HFFc6 (cell line): Measurements from ENCODE around the gene HS3ST3A1. TPM values are rescaled to one million over a fixed set of nuclear protein-coding genes. Genes with fewer than 3 reads are reported as not detected.

Source experiments
- DNase-seq: peaks from one replicate; pipeline ENCODE4 v3.0.0-alpha.2; 2018
- H3K27ac Mint-ChIP-seq: 2 replicates; pipeline ENCODE4 v1.8.0; 2020; ENCODE audit warnings: mild to moderate bottlenecking, mixed read lengths
- H3K27me3 Mint-ChIP-seq: 2 replicates; pipeline ENCODE4 v1.8.0; 2021; ENCODE audit warnings: mild to moderate bottlenecking, moderate library complexity, mixed read lengths; ENCODE audit not compliant: insufficient read depth
- H3K36me3 Mint-ChIP-seq: 2 replicates; pipeline ENCODE4 v1.8.0; 2021; ENCODE audit warnings: low read depth, mixed read lengths
- H3K4me1 Mint-ChIP-seq: 2 replicates; pipeline ENCODE4 v1.8.0; 2020; ENCODE audit warnings: low read depth, mixed read lengths
- H3K4me3 Mint-ChIP-seq: 2 replicates; pipeline ENCODE4 v1.8.0; 2020; ENCODE audit warnings: mild to moderate bottlenecking, moderate library complexity, mixed read lengths
- H3K9me3 Mint-ChIP-seq: 2 replicates; pipeline ENCODE4 v1.8.0; 2020; ENCODE audit warnings: mild to moderate bottlenecking, mixed read lengths
- total RNA-seq, 6 experiments: library from RNA; stranded (reverse); fragmentation: NEBNext Ultra II Directional; extraction: Animal tissue kit (Norgen Biotek cat#: 25700); gene quantifications; 2 replicates in 1 of 6; 3 replicates in 5 of 6; pipeline ENCODE4 v1.2.3, GENCODE V29; 2021
- TF ChIP-seq, protein P1 (sequence below): fragments of 200-600 bp; sonication (generic); IDR thresholded peaks from 2 replicates; pipeline ENCODE4 v1.5.0; 2021; ENCODE audit warnings: antibody characterized with exemption, mild to moderate bottlenecking

HS3ST3A1 gene
- total RNA-seq, 6 experiments from 2014 or later, result 29.4 to 45.8 (median 36.5) TPM

DNA sequence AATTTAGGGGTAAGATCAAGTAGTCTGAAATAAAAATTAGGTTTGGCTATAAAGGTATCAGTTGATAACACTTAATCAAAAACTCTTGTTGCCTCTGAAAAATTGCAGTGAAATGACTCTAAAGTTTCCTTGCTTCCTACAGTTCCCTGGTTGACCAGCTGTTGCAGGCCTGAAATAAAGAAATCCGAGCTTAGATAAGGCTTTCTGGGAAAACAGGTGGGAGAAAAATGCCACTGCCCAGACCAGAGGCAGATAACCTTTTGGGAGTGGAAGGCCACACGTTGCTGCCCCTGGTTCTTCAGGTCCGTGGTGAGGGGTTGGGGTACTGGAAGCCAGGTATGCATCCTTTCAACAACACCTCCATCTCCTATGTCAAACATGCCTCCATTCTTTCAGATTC lies 111.3 kb downstream of the HS3ST3A1 start:
- TF ChIP-seq, protein P1, sequence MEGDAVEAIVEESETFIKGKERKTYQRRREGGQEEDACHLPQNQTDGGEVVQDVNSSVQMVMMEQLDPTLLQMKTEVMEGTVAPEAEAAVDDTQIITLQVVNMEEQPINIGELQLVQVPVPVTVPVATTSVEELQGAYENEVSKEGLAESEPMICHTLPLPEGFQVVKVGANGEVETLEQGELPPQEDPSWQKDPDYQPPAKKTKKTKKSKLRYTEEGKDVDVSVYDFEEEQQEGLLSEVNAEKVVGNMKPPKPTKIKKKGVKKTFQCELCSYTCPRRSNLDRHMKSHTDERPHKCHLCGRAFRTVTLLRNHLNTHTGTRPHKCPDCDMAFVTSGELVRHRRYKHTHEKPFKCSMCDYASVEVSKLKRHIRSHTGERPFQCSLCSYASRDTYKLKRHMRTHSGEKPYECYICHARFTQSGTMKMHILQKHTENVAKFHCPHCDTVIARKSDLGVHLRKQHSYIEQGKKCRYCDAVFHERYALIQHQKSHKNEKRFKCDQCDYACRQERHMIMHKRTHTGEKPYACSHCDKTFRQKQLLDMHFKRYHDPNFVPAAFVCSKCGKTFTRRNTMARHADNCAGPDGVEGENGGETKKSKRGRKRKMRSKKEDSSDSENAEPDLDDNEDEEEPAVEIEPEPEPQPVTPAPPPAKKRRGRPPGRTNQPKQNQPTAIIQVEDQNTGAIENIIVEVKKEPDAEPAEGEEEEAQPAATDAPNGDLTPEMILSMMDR, result no peak
- no peak for DNase-seq
- H3K27me3 Mint-ChIP-seq, result no peaks in the 10 kb centered on the region; the same call in none of the 2 replicates
- peaks cover 42% of the 10 kb centered on the region for H3K36me3 Mint-ChIP-seq
- no peaks in the 10 kb centered on the region for H3K9me3 Mint-ChIP-seq
- H3K27ac Mint-ChIP-seq, result peak overlapping the region; percentile 72; the same call in 1 of the 2 replicates
- H3K4me1 Mint-ChIP-seq, result peaks cover 55% of the 10 kb centered on the region
- peak overlapping the region; percentile 58; the same call in 1 of the 2 replicates for H3K4me3 Mint-ChIP-seq

DNA sequence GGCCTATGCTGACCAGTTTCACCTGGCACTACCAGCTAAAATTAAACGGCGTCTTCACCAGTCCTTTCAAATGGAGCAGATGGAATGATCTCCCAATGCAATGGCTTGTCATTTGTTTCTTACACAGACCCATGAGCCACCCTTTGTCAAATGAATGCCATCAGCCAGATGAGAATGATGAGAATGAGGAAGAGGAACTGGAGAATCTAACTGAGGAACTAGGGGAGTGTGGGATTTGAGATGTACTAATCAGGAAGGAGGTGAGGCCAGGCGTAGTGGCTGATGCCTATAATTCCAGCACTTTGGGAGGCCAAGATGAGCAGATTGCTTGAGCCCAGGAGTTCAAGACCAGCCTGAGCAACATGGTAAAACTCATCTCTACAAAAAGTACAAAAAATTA lies 116.4 kb downstream of the HS3ST3A1 start:
- Mint-ChIP-seq H3K4me1 (peaks cover 37% of the 10 kb centered on the region), H3K4me3 (no peak overlapping the region), H3K9me3 (peaks cover 20% of the 10 kb centered on the region), H3K36me3 (peaks cover 28% of the 10 kb centered on the region), H3K27ac (no peak overlapping the region), H3K27me3 (no peaks in the 10 kb centered on the region; the same call in none of the 2 replicates)
- DNase-seq, result no peak
- TF ChIP-seq, protein P1, result no peak

DNA sequence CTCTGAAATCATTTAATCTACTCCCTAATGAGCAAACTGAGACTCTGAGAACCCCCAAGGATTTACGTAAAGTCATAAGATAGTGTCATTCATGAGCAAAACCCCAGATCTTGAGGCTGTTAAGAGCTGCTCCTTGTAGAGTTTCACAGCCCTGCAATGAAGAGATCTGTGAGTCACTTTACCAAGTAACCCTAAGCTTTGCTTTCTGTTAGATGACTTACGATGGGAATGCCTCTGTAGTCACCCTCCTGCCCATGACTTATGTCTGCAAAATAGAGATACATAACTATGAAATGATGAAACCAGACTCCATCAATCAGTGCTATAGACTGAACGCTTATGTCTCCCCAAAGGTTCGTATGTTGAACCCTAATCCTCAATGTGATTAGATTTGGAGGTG lies 117.7 kb downstream of the HS3ST3A1 start:
- DNase-seq, result peak; percentile 75
- peak overlapping the region; percentile 75 for H3K27ac Mint-ChIP-seq
- H3K4me1 Mint-ChIP-seq, result peaks cover 28% of the 10 kb centered on the region

DNA sequence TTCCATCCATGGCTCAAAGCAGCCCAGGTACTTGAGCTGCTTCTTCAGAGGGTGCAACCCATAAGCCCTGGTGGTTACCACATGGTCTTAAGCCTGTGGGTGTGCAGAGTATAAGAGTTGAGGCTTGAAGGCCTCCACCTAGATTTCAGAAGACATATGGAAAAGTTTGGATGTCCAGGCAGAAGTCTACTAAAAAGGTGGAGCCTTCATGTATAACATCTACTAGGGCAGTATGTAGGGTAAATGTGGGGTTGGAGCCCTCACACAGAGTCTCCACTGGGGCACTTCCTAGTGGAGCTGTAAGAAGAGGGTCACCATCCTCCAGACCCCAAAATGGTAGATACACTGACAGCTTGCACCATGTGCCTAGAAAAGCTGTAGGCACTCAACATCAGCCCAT lies 120.9 kb downstream of the HS3ST3A1 start:
- DNase-seq, result no peak
- Mint-ChIP-seq H3K4me3 (no peak overlapping the region), H3K4me1 (peaks cover 49% of the 10 kb centered on the region), H3K27ac (no peak overlapping the region), H3K36me3 (peaks cover 27% of the 10 kb centered on the region), H3K9me3 (peaks cover 28% of the 10 kb centered on the region), H3K27me3 (peaks cover 2% of the 10 kb centered on the region; the same call in 1 of the 2 replicates)
- TF ChIP-seq, protein P1, result no peak

More for the DNA sequence above, 117.7 kb downstream of the HS3ST3A1 start:
- peaks cover 30% of the 10 kb centered on the region for H3K36me3 Mint-ChIP-seq
- peaks cover 28% of the 10 kb centered on the region for H3K9me3 Mint-ChIP-seq
- no peak overlapping the region for H3K4me3 Mint-ChIP-seq
- peaks cover 2% of the 10 kb centered on the region for H3K27me3 Mint-ChIP-seq
- TF ChIP-seq, protein P1, result no peak

DNA sequence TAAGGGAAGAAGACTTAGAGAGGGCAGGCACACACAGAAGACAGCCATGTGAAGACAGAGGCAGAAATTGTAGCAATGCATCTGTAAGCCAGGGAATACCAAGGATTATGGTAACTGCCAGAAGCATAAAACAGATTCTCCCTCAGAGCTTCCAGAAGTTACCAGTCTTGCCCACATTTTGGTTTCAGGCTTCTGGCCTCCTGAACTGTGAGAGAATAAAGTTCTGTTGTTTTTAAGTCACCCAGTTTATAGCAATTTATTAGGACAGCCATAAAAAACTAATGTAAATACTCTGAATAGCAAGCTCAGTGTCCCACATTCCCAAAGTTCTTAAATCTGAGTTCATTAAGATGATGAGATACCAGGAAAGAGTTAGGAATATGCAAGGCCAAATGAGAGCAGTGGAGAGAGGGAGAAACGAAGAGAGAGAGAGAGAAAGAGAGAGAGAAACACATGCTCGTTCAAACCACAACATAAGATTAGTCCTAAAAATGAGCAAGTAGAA lies 123.4 kb downstream of the HS3ST3A1 start:
- peak; percentile 75 for DNase-seq
- TF ChIP-seq, protein P1, result no peak

More for the DNA sequence above, 123.4 kb downstream of the HS3ST3A1 start:
- peaks cover 24% of the 10 kb centered on the region for H3K9me3 Mint-ChIP-seq
- H3K4me1 Mint-ChIP-seq, result peaks cover 32% of the 10 kb centered on the region
- H3K36me3 Mint-ChIP-seq, result peaks cover 27% of the 10 kb centered on the region
- H3K27ac Mint-ChIP-seq, result peak overlapping the region; percentile 30; the same call in 1 of the 2 replicates
- no peak overlapping the region for H3K4me3 Mint-ChIP-seq
- peaks cover 2% of the 10 kb centered on the region; the same call in 1 of the 2 replicates for H3K27me3 Mint-ChIP-seq
